GM12892 (cell line): ENCODE data around the gene LDB3.

Experiments used
- POLR2A ChIP-seq: IDR thresholded peaks from 2 replicates; pipeline ENCODE4 v1.6.1; 2011; ENCODE audit warnings: low read depth, low read length, control low read depth
- POLR2AphosphoS5 ChIP-seq: IDR thresholded peaks from 2 replicates; pipeline ENCODE4 v1.6.1; 2011; ENCODE audit warnings: low read depth, low read length, control low read depth
- TAF1 ChIP-seq: IDR thresholded peaks from 2 replicates; pipeline ENCODE4 v1.6.1; 2011; ENCODE audit warnings: low read depth, mild to moderate bottlenecking, control low read depth, low read length, borderline replicate concordance

- TF ChIP-seq POLR2A = no peak
- no peak for TF ChIP-seq POLR2AphosphoS5
- no peak for TF ChIP-seq TAF1
Observed at GRCh38 chr10:86648704-86649427, 19.4 kb upstream of the LDB3 start.
